OCI-LY1 (cell line): ENCODE results near the gene ZNF443.
"Not testable (repeated sequence)": the region's sequence is repeated elsewhere in the genome, so short reads cannot be mapped to it uniquely, and the experiment has no call there.

ENCODE experiments used
- H2AFZ ChIP-seq: fragments of 200-600 bp; sonication (generic), shearing (Covaris generic); 2 replicates; pipeline ENCODE4 v1.6.0; 2014; ENCODE audit warnings: antibody characterized with exemption, mild to moderate bottlenecking, low read length
- H3F3A ChIP-seq: fragments of 200-600 bp; sonication (generic), shearing (Covaris generic); 2 replicates; pipeline ENCODE4 v1.6.0; 2014; ENCODE audit warnings: mild to moderate bottlenecking, antibody characterized with exemption, low read length, moderate library complexity; ENCODE audit not compliant: insufficient read depth
- H3K27ac ChIP-seq: fragments of 200-600 bp; sonication (generic); 2 replicates; pipeline ENCODE4 v1.5.1; 2014; ENCODE audit warnings: low read length, mixed run types, mild to moderate bottlenecking, low read depth; ENCODE audit not compliant: poor library complexity, severe bottlenecking
- H3K27me3 ChIP-seq: fragments of 200-600 bp; sonication (generic); 2 replicates; pipeline ENCODE4 v1.6.0; 2014; ENCODE audit warnings: antibody characterized with exemption, mild to moderate bottlenecking, low read length, moderate library complexity; ENCODE audit not compliant: insufficient read depth
- H3K36me3 ChIP-seq: fragments of 200-600 bp; sonication (generic); 2 replicates; pipeline ENCODE4 v1.6.1; 2014; ENCODE audit warnings: mild to moderate bottlenecking, antibody characterized with exemption, low read length, moderate library complexity, mixed read lengths; ENCODE audit not compliant: insufficient read depth
- H3K4me1 ChIP-seq: fragments of 200-600 bp; sonication (generic); 2 replicates; pipeline ENCODE4 v1.5.1; 2014; ENCODE audit warnings: mild to moderate bottlenecking, low read length, moderate library complexity; ENCODE audit not compliant: insufficient read depth, severe bottlenecking
- H3K4me2 ChIP-seq: fragments of 200-600 bp; sonication (generic), shearing (Covaris generic); 2 replicates; pipeline ENCODE4 v1.6.1; 2014; ENCODE audit warnings: low read length
- H3K4me3 ChIP-seq: fragments of 200-600 bp; sonication (generic); 2 replicates; pipeline ENCODE4 v1.5.1; 2014; ENCODE audit warnings: low read length, low read depth, mild to moderate bottlenecking, mixed read lengths; ENCODE audit not compliant: poor library complexity, severe bottlenecking
- H3K79me2 ChIP-seq: fragments of 200-600 bp; shearing (Covaris generic); 2 replicates; pipeline ENCODE4 v1.6.1; 2016; ENCODE audit warnings: mixed run types, low read length, mixed read lengths; ENCODE audit not compliant: insufficient read depth
- H3K9ac ChIP-seq: fragments of 200-600 bp; sonication (generic), shearing (Covaris generic); 2 replicates; pipeline ENCODE4 v1.6.1; 2014; ENCODE audit warnings: mild to moderate bottlenecking, low read length, mixed read lengths
- H3K9me2 ChIP-seq: fragments of 200-600 bp; sonication (generic), shearing (Covaris generic); 2 replicates; pipeline ENCODE4 v1.6.1; 2014; ENCODE audit warnings: low read depth, mild to moderate bottlenecking, low read length, mixed read lengths
- H3K9me3 ChIP-seq: fragments of 200-600 bp; shearing (Covaris generic); 2 replicates; pipeline ENCODE4 v1.6.1; 2014; ENCODE audit warnings: low read length, mixed read lengths
- H4K20me1 ChIP-seq: fragments of 200-600 bp; sonication (generic), shearing (Covaris generic); 2 replicates; pipeline ENCODE4 v1.6.0; 2016; ENCODE audit warnings: mild to moderate bottlenecking, low read length; ENCODE audit not compliant: insufficient read depth
- CTCF ChIP-seq: fragments of 200-600 bp; sonication (generic), shearing (Covaris generic); IDR thresholded peaks from 2 replicates; pipeline ENCODE4 v1.5.1; 2017; ENCODE audit warnings: mild to moderate bottlenecking, antibody characterized with exemption, low read length, moderate library complexity, mixed read lengths
- EZH2 ChIP-seq: fragments of 200-600 bp; sonication (generic), shearing (Covaris generic); IDR thresholded peaks from 2 replicates; pipeline ENCODE4 v1.8.0; 2017; ENCODE audit warnings: borderline replicate concordance, mixed run types, mild to moderate bottlenecking, antibody characterized with exemption, low read length, moderate library complexity, mixed read lengths

The ZNF443 gene

DNA sequence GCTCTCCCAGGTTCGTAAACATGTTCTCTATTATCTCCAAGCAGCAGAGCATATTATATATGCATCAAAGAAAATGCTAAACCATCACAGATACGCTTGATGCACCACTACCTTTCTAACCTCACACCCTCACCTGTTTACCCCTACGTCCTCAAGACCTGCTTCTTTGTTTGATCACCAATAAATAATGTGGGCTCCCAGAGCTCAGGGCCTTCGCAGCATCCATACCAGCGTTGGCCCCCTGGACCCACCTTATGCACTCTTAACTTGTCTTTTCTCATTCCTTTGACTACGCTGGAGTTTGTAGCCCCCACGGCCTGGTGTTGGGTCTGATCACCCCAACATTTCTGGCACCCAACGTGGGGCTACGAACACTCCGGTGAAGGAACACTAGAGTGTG lies 10.0 kb upstream of the ZNF443 start:
- Histone ChIP-seq H3K4me3 (no peak overlapping the region), H3K9me2 (no peaks in the 10 kb centered on the region), H3K79me2 (no peaks in the 10 kb centered on the region), H3K27me3 (no peaks in the 10 kb centered on the region), H3K4me1 (no peaks in the 10 kb centered on the region), H3K36me3 (no peaks in the 10 kb centered on the region), H3K9ac (no peak overlapping the region), H4K20me1 (no peaks in the 10 kb centered on the region), H3F3A (no peaks in the 10 kb centered on the region), H3K27ac (no peak overlapping the region), H3K9me3 (no peaks in the 10 kb centered on the region), H2AFZ (no peak overlapping the region), H3K4me2 (no peak overlapping the region)
- TF ChIP-seq CTCF (no peak), EZH2 (no peak)

DNA sequence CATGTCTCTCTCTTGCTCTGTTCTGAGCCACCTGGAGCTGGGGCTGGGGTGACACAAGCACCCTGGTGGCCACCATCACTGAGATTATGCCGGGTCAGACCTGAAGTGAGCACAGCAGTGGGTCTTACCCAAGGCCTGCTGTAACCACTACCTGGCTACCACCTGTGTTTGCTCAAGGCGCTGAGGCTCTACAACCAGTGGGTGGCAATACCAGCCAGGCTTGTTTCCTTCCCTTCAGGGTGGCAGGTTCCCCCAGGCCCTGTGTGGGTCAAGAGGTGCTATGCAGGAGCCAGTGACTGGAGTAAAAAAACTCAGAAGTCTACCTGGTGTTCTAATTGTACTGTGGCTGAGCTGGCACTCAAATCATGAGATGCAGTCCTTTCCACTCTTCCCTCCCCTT lies 8.0 kb upstream of the ZNF443 start:
- H3K9me2 ChIP-seq, result no peaks in the 10 kb centered on the region
- no peaks in the 10 kb centered on the region for H3K27me3 ChIP-seq
- no peaks in the 10 kb centered on the region for H3K9me3 ChIP-seq
- no peak overlapping the region for H3K4me2 ChIP-seq
- H3K36me3 ChIP-seq, result no peaks in the 10 kb centered on the region
- no peaks in the 10 kb centered on the region for H3K4me1 ChIP-seq
- no peaks in the 10 kb centered on the region for H3F3A ChIP-seq
- no peak overlapping the region for H3K9ac ChIP-seq
- TF ChIP-seq EZH2 (no peak), CTCF (no peak)
- H3K4me3 ChIP-seq, result no peak overlapping the region
- no peak overlapping the region for H2AFZ ChIP-seq
- no peak overlapping the region for H3K27ac ChIP-seq
- no peaks in the 10 kb centered on the region for H3K79me2 ChIP-seq
- H4K20me1 ChIP-seq, result no peaks in the 10 kb centered on the region

DNA sequence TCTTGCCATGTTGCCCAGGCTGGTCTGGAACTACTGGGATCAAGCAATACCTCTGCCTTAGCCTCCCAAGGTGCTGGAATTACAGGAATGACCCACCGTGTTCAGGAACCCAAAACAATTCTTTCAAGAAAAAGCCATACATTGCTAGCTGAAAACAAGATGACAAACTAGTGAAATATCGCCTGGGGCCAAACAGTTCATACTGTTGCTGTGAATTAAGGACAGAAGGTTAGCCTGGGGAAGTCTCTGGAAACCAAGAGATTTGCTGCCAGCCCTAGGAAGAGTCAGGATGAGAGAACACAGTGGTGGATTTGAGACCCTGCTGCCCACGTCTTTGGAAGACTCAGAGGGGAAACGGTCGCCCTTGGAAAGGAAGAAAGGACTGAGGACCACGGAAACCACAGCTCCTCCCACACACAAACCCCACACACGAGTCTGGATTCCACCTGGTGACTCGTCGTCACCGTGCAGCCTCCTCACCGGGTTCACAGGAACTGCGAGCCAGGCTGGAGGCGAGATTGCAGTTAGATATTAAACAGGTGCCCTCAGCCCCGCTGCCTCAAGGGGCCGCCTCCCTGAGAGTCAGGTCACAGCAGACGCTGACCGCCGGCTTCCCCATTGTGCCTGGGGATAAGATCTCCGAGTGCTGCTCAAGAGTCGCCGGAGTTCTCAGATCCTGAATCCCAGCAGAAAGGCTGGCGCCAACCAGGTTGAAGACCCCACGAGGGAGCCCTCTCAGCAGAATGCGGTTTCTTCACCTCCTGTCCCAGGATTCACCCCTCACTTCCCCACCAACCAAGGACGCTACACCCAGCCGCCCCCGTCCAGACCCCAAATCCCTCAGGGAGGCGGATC lies 908 bp downstream of the ZNF443 start:
- not testable (repeated sequence) for H3K9me3 ChIP-seq, H3K36me3 ChIP-seq, H3K79me2 ChIP-seq, H3K27ac ChIP-seq, H3K4me1 ChIP-seq, H3F3A ChIP-seq, H4K20me1 ChIP-seq, H3K27me3 ChIP-seq, H2AFZ ChIP-seq, H3K9me2 ChIP-seq
- Histone ChIP-seq H3K4me2 (peak overlapping the region; percentile 98), H3K9ac (peak overlapping the region; percentile 86), H3K4me3 (peak overlapping the region; percentile 95)

- not testable (repeated sequence) for H3F3A ChIP-seq, H3K9ac ChIP-seq, H3K79me2 ChIP-seq, H3K4me2 ChIP-seq, H3K27me3 ChIP-seq, H3K27ac ChIP-seq, H2AFZ ChIP-seq, H3K9me2 ChIP-seq, H3K4me3 ChIP-seq, H3K4me1 ChIP-seq, H4K20me1 ChIP-seq
- 0 out of 2 replicates have a peak, but pooled peaks cover 11% of the 10 kb centered on the region for H3K9me3 ChIP-seq
- H3K36me3 ChIP-seq, result peaks cover 16% of the 10 kb centered on the region
Measured at GRCh38 chr19:12430726-12431299, 10.0 kb downstream of the ZNF443 start.
